DMS79 (cell line): Measurements from ENCODE around the gene MTERF1.

Source experiments
- DNase-seq: peaks from one replicate; lab custom pipeline; 2025; lab: John Stamatoyannopoulos, UW

MTERF1 gene

GRCh38 chr7:91832493-91833045 is 47.9 kb downstream of the MTERF1 start:
- DNase-seq, result no peak

DNA sequence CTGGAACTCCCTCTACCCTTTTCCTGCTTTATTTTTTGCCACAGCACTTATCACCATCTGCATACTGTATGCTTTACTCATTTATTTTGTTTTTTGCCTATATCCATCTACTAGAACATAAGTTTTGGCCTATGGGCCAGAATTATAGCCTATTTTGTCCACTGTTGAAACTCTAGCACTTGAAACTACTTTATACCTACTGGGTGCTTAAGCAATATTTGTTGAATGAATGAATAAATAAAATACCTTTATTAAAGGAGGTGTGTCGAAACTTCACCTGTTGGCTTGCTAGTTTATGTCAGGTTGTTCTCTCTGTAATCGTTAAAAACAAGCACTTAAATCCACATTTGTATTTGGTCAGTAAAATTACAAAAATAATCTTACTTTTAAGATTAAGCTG is 53.3 kb downstream of the MTERF1 start:
- no peak for DNase-seq

GRCh38 chr7:91826377-91826776 is 54.1 kb downstream of the MTERF1 start:
- no peak for DNase-seq

- DNase-seq, result no peak
Measured at GRCh38 chr7:91824201-91824600, 56.3 kb downstream of the MTERF1 start.
